OCI-LY3 (cell line): ENCODE data around the gene THPO.

Experiments
- CTCF ChIP-seq: fragments of 200-600, 300-600 bp; sonication (generic); IDR thresholded peaks from 2 replicates; pipeline ENCODE4 v1.5.1; 2014; ENCODE audit warnings: antibody characterized with exemption, low read length, low read depth
- EZH2phosphoT487 ChIP-seq: fragments of 200-600 bp; shearing (Covaris generic); IDR thresholded peaks from 2 replicates; pipeline ENCODE4 v1.6.1; 2018; ENCODE audit warnings: antibody characterized with exemption, mixed run types, low read depth

GRCh38 chr3:184381261-184382224, 3.5 kb upstream of the THPO start:
- TF ChIP-seq CTCF (no peak), EZH2phosphoT487 (no peak)
